ENCODE data around the gene CRACDL. TPM values are rescaled to one million over a fixed set of nuclear protein-coding genes. Genes with fewer than 3 reads are reported as not detected.

Gene CRACDL
- total RNA-seq, 1 donor from 2014 or later = 1.6 TPM

- Mint-ChIP-seq H3K36me3 (ENCODE audit: insufficient read depth) (no peaks in the 10 kb centered on the region), H3K4me1 (ENCODE audit: low read depth) (peaks cover 5% of the 10 kb centered on the region), H3K4me3 (ENCODE audit: low read depth) (no peak overlapping the region), H3K27ac (no peak overlapping the region), H3K9me3 (ENCODE audit: low read depth) (peaks cover 2% of the 10 kb centered on the region), H3K27me3 (peaks cover 14% of the 10 kb centered on the region)
- no peak for DNase-seq (ENCODE audit: low spot score, unreplicated experiment)
- TF ChIP-seq, protein P1, sequence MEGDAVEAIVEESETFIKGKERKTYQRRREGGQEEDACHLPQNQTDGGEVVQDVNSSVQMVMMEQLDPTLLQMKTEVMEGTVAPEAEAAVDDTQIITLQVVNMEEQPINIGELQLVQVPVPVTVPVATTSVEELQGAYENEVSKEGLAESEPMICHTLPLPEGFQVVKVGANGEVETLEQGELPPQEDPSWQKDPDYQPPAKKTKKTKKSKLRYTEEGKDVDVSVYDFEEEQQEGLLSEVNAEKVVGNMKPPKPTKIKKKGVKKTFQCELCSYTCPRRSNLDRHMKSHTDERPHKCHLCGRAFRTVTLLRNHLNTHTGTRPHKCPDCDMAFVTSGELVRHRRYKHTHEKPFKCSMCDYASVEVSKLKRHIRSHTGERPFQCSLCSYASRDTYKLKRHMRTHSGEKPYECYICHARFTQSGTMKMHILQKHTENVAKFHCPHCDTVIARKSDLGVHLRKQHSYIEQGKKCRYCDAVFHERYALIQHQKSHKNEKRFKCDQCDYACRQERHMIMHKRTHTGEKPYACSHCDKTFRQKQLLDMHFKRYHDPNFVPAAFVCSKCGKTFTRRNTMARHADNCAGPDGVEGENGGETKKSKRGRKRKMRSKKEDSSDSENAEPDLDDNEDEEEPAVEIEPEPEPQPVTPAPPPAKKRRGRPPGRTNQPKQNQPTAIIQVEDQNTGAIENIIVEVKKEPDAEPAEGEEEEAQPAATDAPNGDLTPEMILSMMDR (IDR thresholded peaks at IDR 0.05; ENCODE audit: unreplicated experiment) = no peak
These were observed 11.1 kb downstream of the CRACDL start for GRCh38 chr2:98924910-98925309.

DNA sequence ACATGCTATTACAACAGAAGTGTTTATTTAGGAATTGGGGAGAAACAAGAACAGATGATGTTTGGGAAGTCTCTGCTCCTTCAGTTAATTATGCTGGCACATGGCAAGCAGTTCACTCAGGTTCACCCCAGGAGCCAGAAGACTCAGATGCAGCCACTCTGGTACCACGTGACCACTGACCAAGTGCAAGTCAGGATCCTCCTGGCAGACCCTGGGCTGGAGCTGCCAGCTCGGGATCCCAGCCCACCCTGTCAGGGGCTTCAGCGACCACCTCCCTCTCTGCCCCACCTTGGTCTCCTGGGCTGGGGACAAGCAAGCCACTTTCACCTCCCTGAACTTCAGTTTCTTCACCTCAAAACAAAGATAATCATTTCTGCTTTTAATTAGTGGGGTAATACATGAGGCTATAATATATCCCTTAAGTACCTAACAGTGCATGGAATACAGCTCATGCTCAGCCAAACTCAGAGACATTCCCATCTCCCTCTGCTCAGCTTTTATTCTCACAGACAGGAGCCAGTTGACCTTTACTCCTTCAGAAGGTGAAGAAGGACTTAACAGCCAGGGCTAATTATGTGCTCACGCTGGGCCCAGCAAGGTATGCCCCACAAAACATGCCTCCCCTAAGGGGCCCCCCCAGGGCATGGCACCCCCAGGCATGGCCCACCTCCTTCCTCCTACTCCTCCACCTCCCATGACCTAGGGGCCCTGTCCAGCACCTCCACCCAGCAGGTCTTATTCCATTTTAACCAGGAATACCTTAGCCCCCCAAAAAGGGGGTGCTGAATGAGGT, 11.8 kb downstream of the CRACDL start:
- no peak for DNase-seq (ENCODE audit: low spot score, unreplicated experiment)
- Mint-ChIP-seq H3K36me3 (ENCODE audit: insufficient read depth) (no peaks in the 10 kb centered on the region), H3K27me3 (peaks cover 11% of the 10 kb centered on the region), H3K9me3 (ENCODE audit: low read depth) (peaks cover 2% of the 10 kb centered on the region), H3K4me3 (ENCODE audit: low read depth) (no peak overlapping the region), H3K4me1 (ENCODE audit: low read depth) (peaks cover 5% of the 10 kb centered on the region), H3K27ac (no peak overlapping the region)
- TF ChIP-seq, protein P1 (IDR thresholded peaks at IDR 0.05; ENCODE audit: unreplicated experiment) = no peak

DNA sequence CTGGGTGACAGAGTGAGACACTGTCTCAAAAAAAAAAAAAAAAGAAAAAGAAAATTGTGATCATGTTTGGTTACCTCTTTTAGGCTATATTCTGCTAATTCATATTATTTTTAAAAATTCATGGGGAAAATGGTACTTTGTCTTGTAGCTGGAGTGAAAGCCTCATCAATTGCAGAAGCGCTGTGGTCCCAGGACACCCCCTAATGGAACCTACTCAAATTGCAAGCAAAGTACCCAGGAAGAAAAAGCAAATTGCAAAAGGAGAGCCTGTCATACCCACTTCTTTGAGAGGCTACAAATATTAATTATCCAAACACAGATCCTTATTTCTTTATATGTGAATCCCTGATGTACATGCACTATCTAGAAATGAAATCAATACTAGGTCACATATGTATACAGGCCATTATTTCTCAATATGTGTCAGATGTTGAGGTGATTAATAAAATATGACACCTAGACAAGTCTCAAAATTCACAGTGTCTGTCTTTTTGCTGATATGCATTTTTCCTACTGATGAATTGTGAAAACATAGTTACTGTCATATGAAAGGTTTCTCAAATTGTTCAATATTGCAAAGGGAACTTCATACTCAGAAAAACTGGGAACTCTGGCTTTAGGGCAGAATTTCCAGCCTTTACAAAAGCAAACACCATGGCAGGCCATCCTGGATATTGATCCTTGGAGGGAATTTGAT, 12.6 kb downstream of the CRACDL start:
- TF ChIP-seq, protein P1 (IDR thresholded peaks at IDR 0.05; ENCODE audit: unreplicated experiment) = peak; percentile 25
- H3K27me3 Mint-ChIP-seq = peaks cover 7% of the 10 kb centered on the region
- DNase-seq (ENCODE audit: low spot score, unreplicated experiment) = no peak
- peaks cover 2% of the 10 kb centered on the region for H3K9me3 Mint-ChIP-seq (ENCODE audit: low read depth)
- no peak overlapping the region for H3K27ac Mint-ChIP-seq
- H3K36me3 Mint-ChIP-seq (ENCODE audit: insufficient read depth) = no peaks in the 10 kb centered on the region
- peaks cover 5% of the 10 kb centered on the region for H3K4me1 Mint-ChIP-seq (ENCODE audit: low read depth)
- no peak overlapping the region for H3K4me3 Mint-ChIP-seq (ENCODE audit: low read depth)

DNA sequence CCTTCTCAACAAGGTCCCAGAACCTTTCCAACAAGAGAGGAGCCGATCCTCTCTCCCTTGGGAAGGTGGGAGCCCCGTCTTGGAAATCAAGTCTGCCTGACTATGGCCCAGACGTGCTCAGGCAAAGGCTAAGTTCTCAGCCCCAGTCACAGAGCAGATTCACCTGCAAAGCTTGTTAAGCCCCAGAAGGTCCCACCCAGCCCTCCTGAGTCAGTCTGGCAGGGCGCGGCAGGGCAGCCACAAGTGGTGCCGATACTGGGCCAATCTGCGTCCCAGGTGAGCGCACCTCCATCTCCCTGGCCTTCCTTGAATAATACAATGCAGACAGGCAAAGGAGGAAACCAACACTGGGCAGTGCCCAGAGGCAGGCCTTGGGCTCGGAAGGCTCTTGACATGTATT, 15.0 kb downstream of the CRACDL start:
- DNase-seq (ENCODE audit: low spot score, unreplicated experiment) = no peak
- no peak overlapping the region for H3K4me3 Mint-ChIP-seq (ENCODE audit: low read depth)
- no peaks in the 10 kb centered on the region for H3K36me3 Mint-ChIP-seq (ENCODE audit: insufficient read depth)
- peaks cover 5% of the 10 kb centered on the region for H3K27me3 Mint-ChIP-seq
- H3K27ac Mint-ChIP-seq = no peak overlapping the region
- TF ChIP-seq, protein P1 (IDR thresholded peaks at IDR 0.05; ENCODE audit: unreplicated experiment) = no peak
- H3K4me1 Mint-ChIP-seq (ENCODE audit: low read depth) = peaks cover 5% of the 10 kb centered on the region
- peaks cover 2% of the 10 kb centered on the region for H3K9me3 Mint-ChIP-seq (ENCODE audit: low read depth)

GRCh38 chr2:98917031-98917471, 19.0 kb downstream of the CRACDL start:
- no peak for DNase-seq (ENCODE audit: low spot score, unreplicated experiment)

More at GRCh38 chr2:98917031-98917471, 19.0 kb downstream of the CRACDL start:
- H3K36me3 Mint-ChIP-seq (ENCODE audit: insufficient read depth) = no peaks in the 10 kb centered on the region
- H3K4me1 Mint-ChIP-seq (ENCODE audit: low read depth) = peaks cover 4% of the 10 kb centered on the region
- TF ChIP-seq, protein P1 (IDR thresholded peaks at IDR 0.05; ENCODE audit: unreplicated experiment) = no peak
- no peak overlapping the region for H3K27ac Mint-ChIP-seq
- H3K9me3 Mint-ChIP-seq (ENCODE audit: low read depth) = peaks cover 2% of the 10 kb centered on the region
- no peak overlapping the region for H3K4me3 Mint-ChIP-seq (ENCODE audit: low read depth)
- H3K27me3 Mint-ChIP-seq = peaks cover 11% of the 10 kb centered on the region
